H1 (cell line): ENCODE data around the gene PTPN2. TPM values are rescaled to one million over a fixed set of nuclear protein-coding genes. Genes with fewer than 3 reads are reported as not detected.

ENCODE experiments used
- CTCF ChIA-PET: fragments of 300-600 bp; sonication (Branson Sonifier 250); formaldehyde crosslinking; loops from one replicate; lab custom pipeline; 2021; ENCODE audit not compliant: partially characterized antibody; lab: Charles Lee
- POLR2A ChIA-PET: fragments of 300-600 bp; sonication (Branson Sonifier 250); formaldehyde crosslinking; loops from one replicate; lab custom pipeline; 2021; ENCODE audit warnings: inconsistent platforms; ENCODE audit not compliant: partially characterized antibody; lab: Charles Lee
- DNase-seq, 2 experiments: peaks; one replicate each; pipeline versions ENCODE4 v3.0.0 to v3.0.0-alpha.2; 2010 to 2022; ENCODE audit warnings: low spot score in 2 of 2, low read depth in 1 of 2, mixed read lengths in 1 of 2
- FAIRE-seq: peaks from 2 replicates; lab custom pipeline; 2011; peaks lifted over from hg19 to GRCh38; lab: Jason Lieb, UNC
- H2AFZ ChIP-seq: 2 replicates; pipeline ENCODE4 v1.8.1; 2012; ENCODE audit warnings: low read length, inconsistent platforms
- H2AK5ac ChIP-seq: 2 replicates; pipeline ENCODE4 v1.6.1; 2013; ENCODE audit warnings: low read depth, low read length
- H2BK120ac ChIP-seq: replicated peaks from 2 replicates; pipeline ENCODE3; 2013; ENCODE audit warnings: low read depth, low read length, inconsistent platforms
- H2BK12ac ChIP-seq: 2 replicates; pipeline ENCODE4 v1.6.1; 2013; ENCODE audit warnings: low read depth, low read length
- H2BK15ac ChIP-seq: 2 replicates; pipeline ENCODE4 v1.6.1; 2013; ENCODE audit warnings: low read length
- H2BK20ac ChIP-seq: 2 replicates; pipeline ENCODE4 v1.6.1; 2013; ENCODE audit warnings: low read length
- H2BK5ac ChIP-seq: 2 replicates; pipeline ENCODE4 v1.6.1; 2013; ENCODE audit warnings: low read depth, low read length
- H3K14ac ChIP-seq: 2 replicates; pipeline ENCODE4 v1.6.1; 2013; ENCODE audit warnings: inconsistent platforms; ENCODE audit not compliant: insufficient read length
- H3K18ac ChIP-seq: 2 replicates; pipeline ENCODE4 v1.6.1; 2013; ENCODE audit warnings: low read length; ENCODE audit errors: extremely low read depth
- H3K23ac ChIP-seq: 2 replicates; pipeline ENCODE4 v1.6.1; 2013; ENCODE audit warnings: inconsistent platforms; ENCODE audit not compliant: insufficient read length
- H3K23me2 ChIP-seq: 2 replicates; pipeline ENCODE4 v1.6.1; 2013; ENCODE audit warnings: low read depth, low read length
- H3K27ac ChIP-seq: 2 replicates; pipeline ENCODE4 v1.6.1; 2011; ENCODE audit warnings: low read depth, low read length, inconsistent platforms
- H3K27me3 ChIP-seq, 4 experiments: replicated peaks in 1 of 4; 1 replicate in 1 of 4; 2 replicates in 3 of 4; pipeline versions ENCODE4 v1.6.1 to v1.8.1; 2011 to 2013; ENCODE audit warnings: low read length in 3 of 4, mild to moderate bottlenecking in 3 of 4, inconsistent platforms in 2 of 4, mixed read lengths in 2 of 4, moderate library complexity in 1 of 4; ENCODE audit not compliant: control insufficient read depth in 3 of 4, insufficient read depth in 3 of 4; ENCODE audit errors: extremely low read depth in 1 of 4
- H3K36me3 ChIP-seq, 4 experiments: 2 replicates each; pipeline versions ENCODE4 v1.6.1 to v1.8.1; 2011 to 2013; ENCODE audit warnings: mild to moderate bottlenecking in 4 of 4, low read length in 3 of 4, moderate library complexity in 2 of 4, control low read depth in 1 of 4, inconsistent platforms in 1 of 4; ENCODE audit not compliant: insufficient read depth in 4 of 4, control insufficient read depth in 2 of 4
- H3K4ac ChIP-seq: replicated peaks from 2 replicates; pipeline ENCODE3; 2013; ENCODE audit warnings: low read length, low read depth, mixed read lengths, inconsistent platforms; ENCODE audit not compliant: insufficient read length
- H3K4me1 ChIP-seq, 4 experiments: replicated peaks in 1 of 4; 1 replicate in 1 of 4; 2 replicates in 3 of 4; pipeline versions ENCODE4 v1.6.1 to v1.8.1; 2011 to 2013; ENCODE audit warnings: low read length in 3 of 4, inconsistent platforms in 2 of 4, mixed read lengths in 1 of 4; ENCODE audit not compliant: insufficient read depth in 4 of 4, control insufficient read depth in 3 of 4
- H3K4me2 ChIP-seq, 2 experiments: 2 replicates each; pipeline versions ENCODE4 v1.6.1 to v1.8.1; 2011 to 2013; ENCODE audit warnings: low read depth in 2 of 2, low read length in 2 of 2, control low read depth in 1 of 2, inconsistent platforms in 1 of 2, mild to moderate bottlenecking in 1 of 2; ENCODE audit not compliant: insufficient read depth in 1 of 2
- H3K4me3 ChIP-seq, 4 experiments: fragments of 200-600, 300-600 bp in 1 of 4; sonication (generic), shearing (Covaris generic), sonication (Bioruptor Twin) in 1 of 4; 2 replicates each; pipeline versions ENCODE4 v1.5.1 to v1.8.1; 2011 to 2016; ENCODE audit warnings: low read length in 4 of 4, low read depth in 3 of 4, control low read depth in 2 of 4, inconsistent platforms in 2 of 4, mild to moderate bottlenecking in 2 of 4, mixed read lengths in 1 of 4, moderate library complexity in 1 of 4; ENCODE audit not compliant: insufficient read depth in 2 of 4; ENCODE audit errors: extremely low read depth in 1 of 4
- H3K56ac ChIP-seq: replicated peaks from 2 replicates; pipeline ENCODE3; 2013; ENCODE audit warnings: low read depth, mild to moderate bottlenecking, mixed read lengths, low read length, inconsistent platforms; ENCODE audit not compliant: insufficient read length
- H3K79me1 ChIP-seq: 2 replicates; pipeline ENCODE4 v1.6.1; 2013; ENCODE audit warnings: low read depth, low read length, control low read depth
- H3K79me2 ChIP-seq, 2 experiments: 2 replicates each; pipeline versions ENCODE4 v1.6.1 to v1.8.1; 2012 to 2013; ENCODE audit warnings: low read length in 2 of 2, mild to moderate bottlenecking in 2 of 2, inconsistent platforms in 1 of 2; ENCODE audit not compliant: insufficient read depth in 2 of 2, control insufficient read depth in 1 of 2
- H3K9ac ChIP-seq, 4 experiments: replicated peaks in 1 of 4; 1 replicate in 1 of 4; 2 replicates in 3 of 4; pipeline versions ENCODE4 v1.6.1 to v1.8.1; 2011 to 2013; ENCODE audit warnings: low read depth in 3 of 4, low read length in 3 of 4, control low read depth in 2 of 4, mild to moderate bottlenecking in 2 of 4, moderate library complexity in 2 of 4, inconsistent platforms in 1 of 4; ENCODE audit errors: extremely low read depth in 1 of 4
- H3K9me3 ChIP-seq, 2 experiments: 2 replicates each; pipeline versions ENCODE4 v1.6.1 to v1.8.1; 2012 to 2013; ENCODE audit warnings: mild to moderate bottlenecking in 2 of 2, moderate library complexity in 2 of 2, control low read depth in 1 of 2, inconsistent platforms in 1 of 2, low read depth in 1 of 2, low read length in 1 of 2, mixed read lengths in 1 of 2; ENCODE audit not compliant: insufficient read depth in 2 of 2
- H4K20me1 ChIP-seq, 2 experiments: replicated peaks in 1 of 2; 2 replicates each; pipeline versions ENCODE3 to v1.8.1; 2011 to 2013; ENCODE audit warnings: inconsistent platforms in 2 of 2, low read length in 2 of 2, mild to moderate bottlenecking in 1 of 2; ENCODE audit not compliant: insufficient read depth in 2 of 2, control insufficient read depth in 1 of 2
- H4K5ac ChIP-seq: 2 replicates; pipeline ENCODE4 v1.6.1; 2013; ENCODE audit warnings: low read length, low read depth, mixed read lengths, inconsistent platforms; ENCODE audit not compliant: insufficient read length
- H4K8ac ChIP-seq: 2 replicates; pipeline ENCODE4 v1.8.0; 2013; ENCODE audit warnings: mild to moderate bottlenecking, moderate library complexity, low read length, inconsistent platforms; ENCODE audit not compliant: insufficient read depth; ENCODE audit errors: extremely low read depth
- H4K91ac ChIP-seq: replicated peaks from 2 replicates; pipeline ENCODE3; 2013; ENCODE audit warnings: low read length, mixed read lengths, inconsistent platforms; ENCODE audit not compliant: insufficient read length
- SP4 ChIP-seq: IDR thresholded peaks from 2 replicates; pipeline ENCODE4 v1.6.1; 2012; ENCODE audit warnings: low read length, inconsistent platforms
- WGBS, 2 experiments: shearing (Covaris generic) in 1 of 2; methylation state at CpG; one replicate each; pipeline versions ENCODE4 v1.1.6 to v1.1.7; 2013 to 2015; ENCODE audit warnings: low lambda C conversion rate in 2 of 2, mixed read lengths in 2 of 2, inconsistent platforms in 1 of 2, low coverage in 1 of 2, missing lambda C conversion rate in 1 of 2; ENCODE audit not compliant: insufficient replicate concordance in 2 of 2, insufficient coverage in 1 of 2, insufficient read length in 1 of 2; ENCODE audit errors: extremely low coverage in 1 of 2, missing lambda C conversion rate in 1 of 2; 5-methylcytosine and 5-hydroxymethylcytosine counted together
- polyA plus RNA-seq, 7 experiments: library from polyadenylated mRNA; depleted of rRNA in 3 of 7; stranded (reverse) in 5 of 7; unstranded in 2 of 7; fragments of >200 nt in 5 of 7; fragments of 200-250 nt in 2 of 7; gene quantifications; 1 replicate in 5 of 7; 2 replicates in 1 of 7; 4 replicates in 1 of 7; pipeline versions ENCODE4 v1.2.1 to v1.2.3, GENCODE V29; 2011 to 2013; ENCODE audit warnings: missing spikeins in 2 of 7, mixed read lengths in 2 of 7
- total RNA-seq: library from RNA; stranded (reverse); fragmentation: NEBNext Ultra II Directional; extraction: Animal tissue kit (Norgen Biotek cat#: 25700); gene quantifications from 2 replicates; pipeline ENCODE4 v1.2.1, GENCODE V29; 2021

PTPN2 gene
- total and polyA plus RNA-seq, 2 of the 8 experiments (the other 6 are each of a cell fraction or from before 2014, with no cell fraction given) = 16.4 to 54.0 TPM

- no peak overlapping the region for H3K18ac ChIP-seq
- H2BK12ac ChIP-seq = no peak overlapping the region
- H2AFZ ChIP-seq = no peak overlapping the region
- H2BK15ac ChIP-seq = no peak overlapping the region
- H3K9ac ChIP-seq = no peak overlapping the region
- H3K9me3 ChIP-seq = no peaks in the 10 kb centered on the region
- no peak for DNase-seq
- H3K36me3 ChIP-seq = peaks cover 0 to 25% (median 15%) of the 10 kb centered on the region in 4 experiments; a peak in 7 of 8 replicates
- H3K23me2 ChIP-seq = no peaks in the 10 kb centered on the region
- no peak overlapping the region for H4K8ac ChIP-seq
- H3K79me1 ChIP-seq = 0 out of 2 replicates have a peak, but pooled peaks cover 2% of the 10 kb centered on the region
- WGBS, 2 experiments = 95% methylated on average over 4 of the region's 4 CpGs; no CpG with 5 or more reads in 1 of the 2 experiments
- POLR2A ChIA-PET = interaction anchor here (1.2 kb wide), 1 partner anchor 12 kb away, joined by 3 read pairs; no protein-coding TSS in a partner anchor
- H3K23ac ChIP-seq = no peak overlapping the region
- no peak for TF ChIP-seq SP4
- no peaks in the 10 kb centered on the region for H3K4me1 ChIP-seq
- no peak overlapping the region for H3K56ac ChIP-seq
- H2BK120ac ChIP-seq = no peak overlapping the region
- H3K79me2 ChIP-seq = 0 out of 4 replicates have a peak, but pooled peaks cover 0 to 2% of the 10 kb centered on the region in 2 experiments
- H3K27me3 ChIP-seq = no peaks in the 10 kb centered on the region
- H4K5ac ChIP-seq = no peak overlapping the region
- no peak overlapping the region for H2BK20ac ChIP-seq
- no peak overlapping the region for H4K91ac ChIP-seq
- no peak overlapping the region for H3K4me2 ChIP-seq
- H4K20me1 ChIP-seq = peaks cover 0 to 2% of the 10 kb centered on the region in 2 experiments
- no peak overlapping the region for H3K4ac ChIP-seq
- no peak for FAIRE-seq
- no peak overlapping the region for H3K14ac ChIP-seq
- CTCF ChIA-PET = interaction anchor here (0.9 kb wide), 1 partner anchor 12 kb away, joined by 3 read pairs; no protein-coding TSS in a partner anchor
- no peak overlapping the region for H2BK5ac ChIP-seq
- no peak overlapping the region for H3K4me3 ChIP-seq
- no peak overlapping the region for H3K27ac ChIP-seq
- H2AK5ac ChIP-seq = no peak overlapping the region
Observed at GRCh38 chr18:12828116-12829051, 55.7 kb downstream of the PTPN2 start.
